Ascending aorta (tissue), 2 donors: ENCODE data around the gene ANKRD65. TPM values are rescaled to one million over a fixed set of nuclear protein-coding genes. Genes with fewer than 3 reads are reported as not detected.
"Not testable (repeated sequence)": the region's sequence is repeated elsewhere in the genome, so short reads cannot be mapped to it uniquely, and the experiment has no call there.

ENCODE experiments used
- DNase-seq, 2 donors: peaks; one replicate each; pipeline ENCODE4 v3.0.0-alpha.2; 2019; ENCODE audit warnings: low spot score in 2 of 2
- H3K27ac ChIP-seq, 2 donors: fragments of 200-600 bp; sonication (generic); one replicate each; pipeline ENCODE4 v1.5.1; 2016 to 2017; ENCODE audit warnings: mild to moderate bottlenecking in 1 of 2
- H3K27me3 ChIP-seq: fragments of 200-600 bp; sonication (generic); one replicate; pipeline ENCODE4 v1.5.1; 2017
- H3K36me3 ChIP-seq, 2 donors: fragments of 200-600 bp; sonication (generic); one replicate each; pipeline ENCODE4 v1.5.1; 2016
- H3K4me1 ChIP-seq, 2 donors: fragments of 200-600 bp; sonication (generic); one replicate each; pipeline ENCODE4 v1.5.1; 2016 to 2017; ENCODE audit warnings: mild to moderate bottlenecking in 1 of 2
- H3K4me3 ChIP-seq, 2 donors: fragments of 200-600 bp; sonication (generic); one replicate each; pipeline ENCODE4 v1.5.1; 2016 to 2017; ENCODE audit warnings: mild to moderate bottlenecking in 1 of 2
- H3K9me3 ChIP-seq, 2 donors: fragments of 200-600 bp; sonication (generic); one replicate each; pipeline ENCODE4 v1.5.1; 2016
- intact Hi-C: fragments of 100-400 bp; cut with DNase I; formaldehyde crosslinking; loops from one replicate; pipeline ENCODE4 v1.15.1; 2023
- total RNA-seq: library from RNA; depleted of rRNA; stranded (reverse); fragments of >200 nt; gene quantifications from one replicate; pipeline ENCODE4 v1.1.0, GENCODE V29; 2016
- TF ChIP-seq, protein P1 (sequence below), 3 experiments: fragments of 200-600 bp in 2 of 3; fragments of 450-650 bp in 1 of 3; sonication (generic) in 2 of 3; IDR thresholded peaks; one replicate each; pipeline ENCODE4 v1.5.1; 2016 to 2019; ENCODE audit warnings: antibody characterized with exemption in 3 of 3, mild to moderate bottlenecking in 1 of 3, moderate library complexity in 1 of 3

Gene ANKRD65
- total RNA-seq, 1 donor from 2014 or later = 12.5 TPM

DNA sequence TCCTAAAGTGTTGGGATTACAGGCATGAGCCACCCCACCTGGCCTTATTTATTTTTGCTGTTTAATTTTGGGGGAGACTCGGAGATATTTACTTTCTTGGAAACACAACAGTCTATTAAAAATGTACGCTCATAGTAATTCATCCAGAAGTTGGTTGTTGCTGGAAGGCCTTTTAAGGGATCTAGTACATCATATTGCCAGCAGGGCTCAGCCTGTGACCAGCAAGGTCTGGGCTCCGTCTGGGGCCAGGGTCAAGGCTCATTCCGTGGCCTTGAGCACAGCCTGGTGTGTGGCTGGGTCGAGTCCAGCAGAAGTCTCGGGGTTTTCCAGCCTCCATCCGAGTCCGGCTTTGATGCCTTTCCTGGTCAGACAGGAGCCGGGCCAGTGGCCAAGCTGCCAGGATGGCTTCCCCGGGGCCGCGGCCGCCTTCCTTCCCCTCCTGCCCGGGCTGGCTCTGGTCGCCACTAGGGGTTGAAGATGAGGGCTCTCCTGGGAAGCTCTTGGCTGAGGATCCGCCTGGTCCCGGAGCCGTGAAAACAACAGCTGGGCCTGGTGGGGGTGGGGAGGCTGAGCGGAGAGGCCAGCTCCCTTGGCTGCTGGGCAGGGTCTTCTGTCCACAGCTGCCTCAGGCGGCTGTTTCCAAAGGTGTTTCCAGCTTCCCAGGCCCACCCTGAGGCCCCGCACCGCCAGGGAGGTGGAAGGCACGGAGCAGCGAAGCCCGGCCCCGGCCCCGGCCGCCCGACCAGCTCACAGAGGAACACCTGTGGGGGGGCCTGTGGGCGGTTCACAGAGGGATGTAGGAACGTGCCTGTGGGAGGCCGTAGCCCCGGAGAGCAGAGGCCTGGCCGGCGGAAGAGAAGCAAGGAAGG is 9.3 kb upstream of the ANKRD65 start:
- DNase-seq = peak in 1 of 2 donors; percentile 75
- intact Hi-C loops = no loop called here
- Histone ChIP-seq H3K4me1 (peaks cover 11 to 24% of the 10 kb centered on the region in 2 donors), H3K9me3 (no peaks in the 10 kb centered on the region), H3K27ac (peak overlapping the region; percentile 81 to 82), H3K27me3 (no peaks in the 10 kb centered on the region), H3K36me3 (no peaks in the 10 kb centered on the region), H3K4me3 (no peak overlapping the region)
- TF ChIP-seq, protein P1, sequence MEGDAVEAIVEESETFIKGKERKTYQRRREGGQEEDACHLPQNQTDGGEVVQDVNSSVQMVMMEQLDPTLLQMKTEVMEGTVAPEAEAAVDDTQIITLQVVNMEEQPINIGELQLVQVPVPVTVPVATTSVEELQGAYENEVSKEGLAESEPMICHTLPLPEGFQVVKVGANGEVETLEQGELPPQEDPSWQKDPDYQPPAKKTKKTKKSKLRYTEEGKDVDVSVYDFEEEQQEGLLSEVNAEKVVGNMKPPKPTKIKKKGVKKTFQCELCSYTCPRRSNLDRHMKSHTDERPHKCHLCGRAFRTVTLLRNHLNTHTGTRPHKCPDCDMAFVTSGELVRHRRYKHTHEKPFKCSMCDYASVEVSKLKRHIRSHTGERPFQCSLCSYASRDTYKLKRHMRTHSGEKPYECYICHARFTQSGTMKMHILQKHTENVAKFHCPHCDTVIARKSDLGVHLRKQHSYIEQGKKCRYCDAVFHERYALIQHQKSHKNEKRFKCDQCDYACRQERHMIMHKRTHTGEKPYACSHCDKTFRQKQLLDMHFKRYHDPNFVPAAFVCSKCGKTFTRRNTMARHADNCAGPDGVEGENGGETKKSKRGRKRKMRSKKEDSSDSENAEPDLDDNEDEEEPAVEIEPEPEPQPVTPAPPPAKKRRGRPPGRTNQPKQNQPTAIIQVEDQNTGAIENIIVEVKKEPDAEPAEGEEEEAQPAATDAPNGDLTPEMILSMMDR (IDR thresholded peaks at IDR 0.05) = peak in 1 of 3 experiments; percentile 15

DNA sequence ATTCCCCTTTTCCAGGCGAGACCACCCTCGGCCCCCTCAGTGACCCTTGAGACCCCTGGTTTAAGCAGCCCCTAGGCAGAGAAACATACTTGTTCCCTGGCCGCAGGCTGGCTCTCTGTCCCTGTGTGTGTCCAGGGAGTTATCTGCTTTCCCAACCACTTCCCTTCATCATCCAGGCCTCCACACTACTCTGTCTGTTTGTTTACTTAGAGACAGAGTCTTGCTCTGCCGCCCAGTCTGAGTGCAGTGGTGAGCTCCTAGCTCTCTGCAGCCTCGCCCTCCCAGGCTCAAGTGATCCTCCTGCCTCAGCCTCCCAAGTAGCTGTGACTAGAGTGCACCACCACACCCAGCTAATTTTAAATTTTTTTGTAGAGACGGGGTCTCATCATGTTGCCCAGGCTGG is 8.6 kb upstream of the ANKRD65 start:
- H3K27me3 ChIP-seq = no peaks in the 10 kb centered on the region
- TF ChIP-seq, protein P1 (IDR thresholded peaks at IDR 0.05) = no peak
- no peaks in the 10 kb centered on the region for H3K36me3 ChIP-seq
- no peaks in the 10 kb centered on the region for H3K9me3 ChIP-seq
- peak overlapping the region; percentile 81 to 82 for H3K27ac ChIP-seq
- intact Hi-C loops = no loop called here
- no peak overlapping the region for H3K4me3 ChIP-seq
- DNase-seq = no peak
- H3K4me1 ChIP-seq = peaks cover 11 to 19% of the 10 kb centered on the region in 2 donors

DNA sequence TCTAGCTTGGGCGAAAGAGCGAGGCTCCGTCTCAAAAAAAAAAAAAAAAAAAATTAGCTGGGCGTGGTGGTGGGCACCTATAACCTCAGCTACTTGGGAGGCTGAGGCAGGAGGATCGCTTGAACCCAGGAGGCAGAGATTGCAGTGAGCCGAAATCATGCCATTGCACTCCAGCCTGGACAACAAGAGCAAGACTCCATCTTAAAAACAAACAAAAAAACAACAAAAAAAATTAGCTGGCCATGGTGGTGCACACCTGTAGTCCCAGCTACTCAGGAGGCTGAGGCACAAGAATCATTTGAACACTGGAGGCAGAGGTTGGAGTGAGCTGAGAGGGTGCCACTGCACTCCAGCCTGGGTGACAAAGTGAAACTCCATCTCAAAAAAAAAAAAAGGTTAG is 7.9 kb upstream of the ANKRD65 start:
- H3K27me3 ChIP-seq, DNase-seq, H3K9me3 ChIP-seq, H3K4me3 ChIP-seq, H3K27ac ChIP-seq, H3K36me3 ChIP-seq, intact Hi-C loops: not testable (repeated sequence)
- peaks cover 6 to 12% of the 10 kb centered on the region in 2 donors for H3K4me1 ChIP-seq

DNA sequence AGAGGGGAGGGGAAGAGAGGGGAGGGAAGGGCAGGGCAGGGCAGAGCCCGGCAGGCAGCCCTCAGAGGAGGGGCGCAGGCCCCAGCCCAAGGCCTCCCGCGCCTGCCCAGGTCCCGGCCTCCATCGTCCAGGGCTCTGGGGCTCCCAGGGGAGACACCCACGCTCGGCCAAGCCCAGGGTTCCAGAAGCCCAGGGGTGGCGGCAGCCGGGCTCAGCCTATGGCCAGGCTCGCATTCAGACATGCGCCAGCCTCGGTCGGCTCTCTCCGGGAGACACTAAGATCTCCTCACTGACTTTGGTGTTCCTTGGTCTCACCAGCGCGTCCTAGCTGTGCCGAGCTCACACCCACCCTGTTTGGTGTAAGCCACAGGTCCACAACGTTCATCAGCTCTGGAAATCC is 7.1 kb upstream of the ANKRD65 start:
- no peaks in the 10 kb centered on the region for H3K27me3 ChIP-seq
- H3K4me3 ChIP-seq = no peak overlapping the region
- TF ChIP-seq, protein P1 (IDR thresholded peaks at IDR 0.05) = no peak
- intact Hi-C loops = no loop called here
- H3K4me1 ChIP-seq = peaks cover 6 to 11% of the 10 kb centered on the region in 2 donors
- H3K36me3 ChIP-seq = no peaks in the 10 kb centered on the region
- no peaks in the 10 kb centered on the region for H3K9me3 ChIP-seq
- no peak for DNase-seq
- no peak overlapping the region for H3K27ac ChIP-seq

DNA sequence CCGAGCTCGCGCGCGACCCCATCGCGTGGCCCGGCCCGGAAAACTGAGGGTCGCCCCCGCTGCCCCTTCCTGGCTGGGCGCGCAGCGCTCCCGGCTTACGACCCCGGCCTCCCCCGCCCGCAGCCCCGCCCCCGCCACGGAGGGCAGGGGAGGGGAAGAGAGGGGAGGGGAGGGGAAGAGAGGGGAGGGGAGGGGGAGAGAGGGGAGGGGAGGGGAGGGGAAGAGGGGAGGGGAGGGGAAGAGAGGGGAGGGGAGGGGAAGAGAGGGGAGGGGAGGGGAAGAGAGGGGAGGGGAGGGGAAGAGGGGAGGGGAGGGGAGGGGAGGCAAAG is 6.7 kb upstream of the ANKRD65 start:
- no peak for DNase-seq
- H3K4me3 ChIP-seq = peak overlapping the region; percentile 38 to 55
- H3K27me3 ChIP-seq = no peaks in the 10 kb centered on the region
- H3K4me1 ChIP-seq = peaks cover 6 to 11% of the 10 kb centered on the region in 2 donors
- no peaks in the 10 kb centered on the region for H3K9me3 ChIP-seq
- H3K36me3 ChIP-seq = no peaks in the 10 kb centered on the region
- TF ChIP-seq, protein P1 (IDR thresholded peaks at IDR 0.05) = no peak
- no peak overlapping the region for H3K27ac ChIP-seq
- intact Hi-C loops = no loop called here

DNA sequence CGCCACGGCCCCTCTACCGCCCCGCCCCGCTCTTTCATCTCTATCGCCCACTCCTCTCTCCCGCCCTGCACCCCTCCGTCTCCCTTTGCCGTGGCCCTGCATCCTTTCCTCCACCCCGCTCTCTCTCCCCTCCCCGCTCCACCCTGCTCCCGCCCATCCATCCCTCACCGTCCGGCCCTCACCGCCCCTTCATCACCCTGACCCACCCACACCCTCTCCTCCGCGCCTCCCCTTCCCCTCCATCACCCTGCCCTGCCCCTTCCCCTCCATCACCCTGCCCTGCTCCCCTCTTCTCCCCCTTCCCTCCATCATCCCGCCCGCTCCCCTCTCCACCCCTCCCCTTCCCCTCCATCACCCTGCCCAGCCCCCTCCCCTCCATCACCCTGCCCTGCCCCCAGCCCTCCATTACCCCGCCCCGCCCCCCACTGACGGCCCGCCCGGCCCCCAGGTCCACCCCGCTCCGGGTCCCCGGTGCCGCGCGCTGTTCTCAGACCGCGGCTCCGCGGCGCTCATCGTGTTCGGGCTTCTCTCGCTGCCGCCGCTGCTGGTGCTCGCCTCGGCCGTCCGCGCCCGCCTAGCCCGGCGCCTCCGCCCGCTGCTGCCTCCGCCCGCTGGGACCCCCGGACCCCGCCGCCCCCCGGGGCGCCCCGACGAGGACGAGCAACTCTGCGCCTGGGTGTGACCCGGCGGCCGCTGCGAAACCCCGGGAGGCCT is 6.2 kb upstream of the ANKRD65 start:
- peaks cover 6 to 11% of the 10 kb centered on the region in 2 donors for H3K4me1 ChIP-seq
- no peak for DNase-seq

More for the DNA sequence above, 6.2 kb upstream of the ANKRD65 start:
- intact Hi-C loops = no loop called here
- Histone ChIP-seq H3K27ac (no peak overlapping the region), H3K9me3 (no peaks in the 10 kb centered on the region), H3K36me3 (no peaks in the 10 kb centered on the region), H3K4me3 (peak overlapping the region; percentile 38 to 55), H3K27me3 (no peaks in the 10 kb centered on the region)
- TF ChIP-seq, protein P1 (IDR thresholded peaks at IDR 0.05) = no peak
